ENCODE measurements around the gene TTBK2. TPM values are rescaled to one million over a fixed set of nuclear protein-coding genes. Genes with fewer than 3 reads are reported as not detected.

The TTBK2 gene
- total RNA-seq, 1 donor from 2014 or later, result 19.8 TPM

DNA sequence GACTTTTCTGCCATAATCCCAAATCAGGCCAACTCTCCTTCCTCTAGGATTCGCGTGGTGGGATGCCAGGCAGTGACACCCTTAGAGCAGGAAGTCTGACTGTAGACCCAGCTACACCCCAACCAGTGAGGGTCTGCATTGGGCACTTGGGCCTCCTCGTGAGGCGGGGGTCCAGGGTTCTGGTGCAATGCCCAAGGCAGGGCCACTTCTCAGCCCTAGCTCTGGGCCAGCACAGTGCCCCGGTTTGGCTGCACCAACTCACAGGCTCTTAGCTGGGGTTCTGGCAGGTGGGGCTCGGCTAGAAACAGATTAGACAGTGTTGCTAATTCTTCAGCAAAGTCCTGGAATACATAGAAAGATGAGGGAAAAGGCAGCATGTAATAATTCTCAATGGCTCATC lies 196.3 kb downstream of the TTBK2 start:
- no peak overlapping the region for H3K4me3 Mint-ChIP-seq
- no peak overlapping the region for H3K27ac Mint-ChIP-seq
- no peaks in the 10 kb centered on the region for H3K27me3 Mint-ChIP-seq
- intact Hi-C loops (cut with micrococcal nuclease), result no loop called here
- TF ChIP-seq, protein P1, sequence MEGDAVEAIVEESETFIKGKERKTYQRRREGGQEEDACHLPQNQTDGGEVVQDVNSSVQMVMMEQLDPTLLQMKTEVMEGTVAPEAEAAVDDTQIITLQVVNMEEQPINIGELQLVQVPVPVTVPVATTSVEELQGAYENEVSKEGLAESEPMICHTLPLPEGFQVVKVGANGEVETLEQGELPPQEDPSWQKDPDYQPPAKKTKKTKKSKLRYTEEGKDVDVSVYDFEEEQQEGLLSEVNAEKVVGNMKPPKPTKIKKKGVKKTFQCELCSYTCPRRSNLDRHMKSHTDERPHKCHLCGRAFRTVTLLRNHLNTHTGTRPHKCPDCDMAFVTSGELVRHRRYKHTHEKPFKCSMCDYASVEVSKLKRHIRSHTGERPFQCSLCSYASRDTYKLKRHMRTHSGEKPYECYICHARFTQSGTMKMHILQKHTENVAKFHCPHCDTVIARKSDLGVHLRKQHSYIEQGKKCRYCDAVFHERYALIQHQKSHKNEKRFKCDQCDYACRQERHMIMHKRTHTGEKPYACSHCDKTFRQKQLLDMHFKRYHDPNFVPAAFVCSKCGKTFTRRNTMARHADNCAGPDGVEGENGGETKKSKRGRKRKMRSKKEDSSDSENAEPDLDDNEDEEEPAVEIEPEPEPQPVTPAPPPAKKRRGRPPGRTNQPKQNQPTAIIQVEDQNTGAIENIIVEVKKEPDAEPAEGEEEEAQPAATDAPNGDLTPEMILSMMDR (IDR thresholded peaks at IDR 0.05), result no peak
- peaks cover 79% of the 10 kb centered on the region for H3K36me3 Mint-ChIP-seq (ENCODE audit: low read depth)
- DNase-seq (no peak), ATAC-seq (ENCODE audit: low read depth) (no peak)
- CTCF ChIA-PET, result no interaction called here
- H3K4me1 Mint-ChIP-seq, result no peaks in the 10 kb centered on the region
- POLR2A ChIA-PET, result no interaction called here
- no peaks in the 10 kb centered on the region for H3K9me3 Mint-ChIP-seq

GRCh38 chr15:42723068-42723467 lies 197.5 kb downstream of the TTBK2 start:
- TF ChIP-seq, protein P1 (IDR thresholded peaks at IDR 0.05), result no peak
- intact Hi-C loops (cut with micrococcal nuclease), result no loop called here
- CTCF ChIA-PET, result interaction anchor here (1.1 to 1.2 kb wide), 2 partner anchors 11 to 17 kb away, joined by 3 to 5 read pairs; no protein-coding TSS in a partner anchor
- no peak overlapping the region for H3K4me3 Mint-ChIP-seq
- POLR2A ChIA-PET, result interaction anchor here (0.6 kb wide), 1 partner anchor 229 kb away, joined by 3 read pairs; no protein-coding TSS in a partner anchor
- H3K4me1 Mint-ChIP-seq, result no peaks in the 10 kb centered on the region
- DNase-seq, result no peak
- no peaks in the 10 kb centered on the region for H3K9me3 Mint-ChIP-seq
- H3K36me3 Mint-ChIP-seq (ENCODE audit: low read depth), result peaks cover 74% of the 10 kb centered on the region
- no peak overlapping the region for H3K27ac Mint-ChIP-seq
- no peaks in the 10 kb centered on the region for H3K27me3 Mint-ChIP-seq
- ATAC-seq (ENCODE audit: low read depth), result no peak

DNA sequence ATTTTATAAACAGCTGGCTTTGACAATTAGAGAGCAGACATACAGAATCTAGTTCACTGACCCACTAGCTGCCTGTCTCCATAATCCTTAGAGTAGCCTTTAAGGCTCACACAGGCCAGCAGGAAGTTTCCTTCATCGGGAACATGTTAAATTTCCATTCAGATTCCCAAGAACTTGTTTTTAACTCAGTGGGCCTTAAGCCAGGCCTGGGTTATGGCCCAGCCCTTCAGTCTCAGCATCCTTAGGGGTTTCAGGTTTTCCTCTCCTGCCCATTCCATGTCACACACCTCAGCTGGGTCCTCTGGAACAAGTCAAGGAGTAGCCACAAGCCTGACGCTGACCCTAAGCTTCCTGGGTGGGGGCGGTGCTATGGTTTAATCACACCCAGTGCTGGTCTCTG lies 198.7 kb downstream of the TTBK2 start:
- Mint-ChIP-seq H3K4me1 (no peaks in the 10 kb centered on the region), H3K36me3 (ENCODE audit: low read depth) (peaks cover 62% of the 10 kb centered on the region), H3K27ac (no peak overlapping the region), H3K27me3 (no peaks in the 10 kb centered on the region), H3K9me3 (no peaks in the 10 kb centered on the region), H3K4me3 (no peak overlapping the region)
- TF ChIP-seq, protein P1 (IDR thresholded peaks at IDR 0.05), result no peak
- CTCF ChIA-PET, result interaction anchor here (1.1 kb wide), 1 partner anchor 16 kb away, joined by 3 read pairs; no protein-coding TSS in a partner anchor
- no peak for DNase-seq
- intact Hi-C loops (cut with micrococcal nuclease), result no loop called here
- POLR2A ChIA-PET, result no interaction called here
- ATAC-seq (ENCODE audit: low read depth), result no peak

DNA sequence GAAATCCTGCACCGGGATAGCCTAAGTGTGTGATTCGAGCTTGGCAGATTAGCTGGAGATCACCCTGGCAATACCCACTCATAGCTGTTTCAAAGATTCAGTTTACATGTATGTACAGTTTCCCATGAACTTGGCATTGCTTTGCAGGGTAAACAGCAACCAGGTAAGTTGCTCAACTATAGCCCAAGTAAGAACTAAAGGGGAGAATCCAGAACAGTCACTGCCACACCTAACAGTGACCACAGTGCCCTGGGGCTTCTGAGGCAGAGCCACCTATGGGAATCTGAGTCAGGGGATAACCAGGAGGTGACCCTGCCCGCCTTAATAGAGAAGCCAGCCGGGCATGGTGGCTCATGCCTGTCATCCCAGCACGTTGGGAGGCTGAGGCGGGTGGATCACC lies 199.6 kb downstream of the TTBK2 start:
- H3K4me1 Mint-ChIP-seq, result no peaks in the 10 kb centered on the region
- ChIA-PET CTCF (interaction anchor here (1.7 kb wide), 1 partner anchor 10 kb away, joined by 3 read pairs; no protein-coding TSS in a partner anchor), POLR2A (no interaction called here)
- ATAC-seq (ENCODE audit: low read depth) (no peak), DNase-seq (no peak)
- peaks cover 54% of the 10 kb centered on the region for H3K36me3 Mint-ChIP-seq (ENCODE audit: low read depth)
- H3K27me3 Mint-ChIP-seq, result no peaks in the 10 kb centered on the region
- no peaks in the 10 kb centered on the region for H3K9me3 Mint-ChIP-seq
- TF ChIP-seq, protein P1 (IDR thresholded peaks at IDR 0.05), result no peak
- no peak overlapping the region for H3K27ac Mint-ChIP-seq
- intact Hi-C loops (cut with micrococcal nuclease), result no loop called here
- no peak overlapping the region for H3K4me3 Mint-ChIP-seq

DNA sequence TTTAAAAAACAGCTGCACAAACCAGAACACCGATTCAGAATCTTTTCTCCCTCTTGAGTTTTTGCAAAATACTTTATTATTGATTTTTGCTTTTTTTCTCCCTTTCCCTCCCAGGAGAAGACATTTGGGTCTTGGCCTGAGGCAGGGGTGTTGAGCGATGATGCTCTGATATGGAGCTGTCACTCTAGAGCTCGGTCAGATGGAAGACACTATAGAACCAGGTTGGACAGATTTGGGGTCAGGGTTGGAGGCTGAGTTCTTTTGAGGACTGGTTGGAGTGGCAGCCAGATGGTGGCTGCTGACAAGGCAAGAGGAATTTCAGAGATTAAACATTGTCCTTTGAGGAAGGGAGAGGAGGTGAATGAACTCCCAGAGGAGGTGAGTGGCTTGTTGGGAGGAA lies 200.5 kb downstream of the TTBK2 start:
- DNase-seq (no peak), ATAC-seq (ENCODE audit: low read depth) (no peak)
- intact Hi-C loops (cut with micrococcal nuclease), result no loop called here
- H3K27me3 Mint-ChIP-seq, result no peaks in the 10 kb centered on the region
- H3K9me3 Mint-ChIP-seq, result no peaks in the 10 kb centered on the region
- H3K27ac Mint-ChIP-seq, result peak overlapping the region; percentile 21
- CTCF ChIA-PET, result interaction anchor here (1.7 kb wide), 1 partner anchor 9 kb away, joined by 3 read pairs; no protein-coding TSS in a partner anchor
- TF ChIP-seq, protein P1 (IDR thresholded peaks at IDR 0.05), result no peak
- H3K4me3 Mint-ChIP-seq, result no peak overlapping the region
- POLR2A ChIA-PET, result no interaction called here
- peaks cover 46% of the 10 kb centered on the region for H3K36me3 Mint-ChIP-seq (ENCODE audit: low read depth)
- no peaks in the 10 kb centered on the region for H3K4me1 Mint-ChIP-seq
